ENCODE results near the gene BMAL1. TPM values are rescaled to one million over a fixed set of nuclear protein-coding genes. Genes with fewer than 3 reads are reported as not detected.

Gene BMAL1
- total RNA-seq, 1 experiment from 2014 or later: 3.3 TPM

GRCh38 chr11:13286279-13286821 is 8.8 kb downstream of the BMAL1 start:
- Histone ChIP-seq H2AFZ (ENCODE audit: low read length) (no peak overlapping the region), H3K4me1 (ENCODE audit: insufficient read depth, low read length) (peaks cover 6% of the 10 kb centered on the region; the same call in 1 of the 2 replicates), H2BK5ac (ENCODE audit: insufficient read length, low read length) (no peak overlapping the region), H3K27me3 (ENCODE audit: insufficient read depth, low read length) (no peaks in the 10 kb centered on the region), H3K27ac (ENCODE audit: insufficient read length, low read depth, low read length) (no peak overlapping the region), H2BK15ac (ENCODE audit: low read depth, low read length) (no peak overlapping the region), H3T11ph (ENCODE audit: low read length) (no peak overlapping the region), H3K14ac (ENCODE audit: insufficient read depth, low read length) (no peak overlapping the region), H2AK5ac (ENCODE audit: insufficient read length, low read length) (no peak overlapping the region), H2BK12ac (ENCODE audit: insufficient read length, low read depth, low read length) (no peak overlapping the region), H3K9me3 (ENCODE audit: control insufficient read depth, low read depth, low read length) (no peaks in the 10 kb centered on the region), H3K9ac (ENCODE audit: extremely low read depth, insufficient read length, low read length) (no peak overlapping the region), H4K5ac (ENCODE audit: insufficient read length, low read depth, low read length) (no peak overlapping the region), H3K23ac (ENCODE audit: insufficient read length, low read depth, low read length) (no peak overlapping the region), H3K4ac (ENCODE audit: low read depth, low read length) (no peak overlapping the region), H2BK20ac (ENCODE audit: low read depth, low read length, poor library complexity, severe bottlenecking) (no peak overlapping the region), H3K79me2 (ENCODE audit: insufficient read depth, low read length) (no peaks in the 10 kb centered on the region), H4K8ac (replicated peaks; ENCODE audit: insufficient read length, low read depth, low read length) (no peak overlapping the region), H2BK120ac (ENCODE audit: low read depth, low read length, poor library complexity, severe bottlenecking) (no peak overlapping the region), H4K20me1 (ENCODE audit: control insufficient read depth, insufficient read depth, insufficient read length) (no peaks in the 10 kb centered on the region), H3K4me2 (ENCODE audit: insufficient read depth, insufficient read length, low read length) (no peak overlapping the region), H3K79me1 (ENCODE audit: insufficient read depth, low read depth, low read length, poor library complexity, severe bottlenecking) (no peaks in the 10 kb centered on the region), H4K91ac (ENCODE audit: insufficient read length, low read depth, low read length) (no peak overlapping the region), H3K23me2 (ENCODE audit: insufficient read length, low read depth, low read length, poor library complexity, severe bottlenecking) (no peaks in the 10 kb centered on the region), H3K56ac (ENCODE audit: insufficient read length, low read depth, low read length) (no peak overlapping the region), H3K18ac (ENCODE audit: insufficient read length, low read depth, low read length) (no peak overlapping the region)
- no peak for DNase-seq
- peaks cover 14% of the 10 kb centered on the region for H3K27me3 Mint-ChIP-seq (ENCODE audit: low read depth)
- TF ChIP-seq CTCF (conservative IDR thresholded peaks at IDR 0.05): no peak
- no peak overlapping the region for H3K27ac Mint-ChIP-seq
- H3K4me1 Mint-ChIP-seq: peaks cover 25% of the 10 kb centered on the region in 2 experiments
- no peaks in the 10 kb centered on the region for H3K9me3 Mint-ChIP-seq
- H3K36me3 Mint-ChIP-seq (ENCODE audit: insufficient read depth in 1 of 3, low read depth in 3 of 3): no peaks in the 10 kb centered on the region
- H3K4me3 Mint-ChIP-seq: no peak overlapping the region
- no CpG with 5 or more reads among the region's 2 CpGs for WGBS (ENCODE audit: extremely low coverage, insufficient read length, low lambda C conversion rate)
